ENCODE results near the gene FOXA3. TPM values are rescaled to one million over a fixed set of nuclear protein-coding genes. Genes with fewer than 3 reads are reported as not detected.
"Not testable (repeated sequence)": the region's sequence is repeated elsewhere in the genome, so short reads cannot be mapped to it uniquely, and the experiment has no call there.

FOXA3 gene
- polyA plus RNA-seq, 3 donors: 0.15 to 0.26 (median 0.21) TPM

GRCh38 chr19:45827459-45828093 lies 36.5 kb upstream of the FOXA3 start:
- DNase-seq: no peak

- DNase-seq: no peak
These were observed 35.6 kb upstream of the FOXA3 start for GRCh38 chr19:45828523-45828922.

GRCh38 chr19:45828945-45829344 lies 35.2 kb upstream of the FOXA3 start:
- DNase-seq: no peak

GRCh38 chr19:45834970-45835369 lies 29.2 kb upstream of the FOXA3 start:
- DNase-seq: no peak

GRCh38 chr19:45842198-45842597 lies 21.9 kb upstream of the FOXA3 start:
- DNase-seq: no peak

GRCh38 chr19:45847663-45848062 lies 16.5 kb upstream of the FOXA3 start:
- no peak for DNase-seq

- DNase-seq: no peak
These were observed 15.2 kb upstream of the FOXA3 start for GRCh38 chr19:45848922-45849321.

GRCh38 chr19:45852145-45852750 lies 11.9 kb upstream of the FOXA3 start:
- DNase-seq: no peak

GRCh38 chr19:45852983-45853382 lies 11.1 kb upstream of the FOXA3 start:
- DNase-seq: no peak

GRCh38 chr19:45854167-45854778 lies 9.9 kb upstream of the FOXA3 start:
- no peak for DNase-seq

- DNase-seq: no peak
These were observed 3.5 kb upstream of the FOXA3 start for GRCh38 chr19:45860359-45861259.

GRCh38 chr19:45862271-45862563 lies 1.9 kb upstream of the FOXA3 start:
- DNase-seq: no peak

- peak; percentile 99 for DNase-seq
These were observed 1.4 kb upstream of the FOXA3 start, which contains the start of gene SYMPK for GRCh38 chr19:45862564-45863334. Gene SYMPK (minus strand): TSS chr19:45863147. CDS start chr19:45854495, 8,652 bp downstream.

GRCh38 chr19:45863335-45863839 lies 739 bp upstream of the FOXA3 start:
- DNase-seq: no peak

- no peak for DNase-seq
These were observed 530 bp downstream of the FOXA3 start for GRCh38 chr19:45864629-45865082.

GRCh38 chr19:45865269-45865948 lies 1.3 kb downstream of the FOXA3 start:
- no peak for DNase-seq

GRCh38 chr19:45866400-45867176 lies 2.5 kb downstream of the FOXA3 start:
- no peak for DNase-seq

GRCh38 chr19:45867241-45867640 lies 3.1 kb downstream of the FOXA3 start:
- DNase-seq: not testable (repeated sequence)

- DNase-seq: no peak
These were observed 6.7 kb downstream of the FOXA3 start for GRCh38 chr19:45870798-45871197.
